Transverse colon (tissue), 4 donors: ENCODE data around the gene CERK.

Experiments used
- EP300 ChIP-seq: sonication (generic); formaldehyde crosslinking; IDR thresholded peaks from one replicate; pipeline ENCODE4 v1.6.1; 2017; ENCODE audit warnings: antibody characterized with exemption, low read depth
- POLR2A ChIP-seq: fragments of 450-650 bp; IDR thresholded peaks from one replicate; pipeline ENCODE4 v1.6.1; 2016; ENCODE audit warnings: antibody characterized with exemption, mild to moderate bottlenecking, moderate library complexity
- POLR2AphosphoS5 ChIP-seq, 3 donors: sonication (generic); formaldehyde crosslinking; IDR thresholded peaks; one replicate each; pipeline ENCODE4 v1.6.1; 2016; ENCODE audit warnings: antibody characterized with exemption in 3 of 3
- TF ChIP-seq, protein P1 (sequence below), 5 experiments: fragments of 200-600 bp in 3 of 5; fragments of 450-650 bp in 2 of 5; sonication (generic) in 3 of 5; IDR thresholded peaks; 1 replicate in 2 of 5; 2 replicates in 3 of 5; pipeline ENCODE4 v1.5.1; 2016 to 2017; ENCODE audit warnings: antibody characterized with exemption in 5 of 5, inconsistent platforms in 3 of 5, mild to moderate bottlenecking in 2 of 5, moderate library complexity in 1 of 5

- TF ChIP-seq, protein P1, sequence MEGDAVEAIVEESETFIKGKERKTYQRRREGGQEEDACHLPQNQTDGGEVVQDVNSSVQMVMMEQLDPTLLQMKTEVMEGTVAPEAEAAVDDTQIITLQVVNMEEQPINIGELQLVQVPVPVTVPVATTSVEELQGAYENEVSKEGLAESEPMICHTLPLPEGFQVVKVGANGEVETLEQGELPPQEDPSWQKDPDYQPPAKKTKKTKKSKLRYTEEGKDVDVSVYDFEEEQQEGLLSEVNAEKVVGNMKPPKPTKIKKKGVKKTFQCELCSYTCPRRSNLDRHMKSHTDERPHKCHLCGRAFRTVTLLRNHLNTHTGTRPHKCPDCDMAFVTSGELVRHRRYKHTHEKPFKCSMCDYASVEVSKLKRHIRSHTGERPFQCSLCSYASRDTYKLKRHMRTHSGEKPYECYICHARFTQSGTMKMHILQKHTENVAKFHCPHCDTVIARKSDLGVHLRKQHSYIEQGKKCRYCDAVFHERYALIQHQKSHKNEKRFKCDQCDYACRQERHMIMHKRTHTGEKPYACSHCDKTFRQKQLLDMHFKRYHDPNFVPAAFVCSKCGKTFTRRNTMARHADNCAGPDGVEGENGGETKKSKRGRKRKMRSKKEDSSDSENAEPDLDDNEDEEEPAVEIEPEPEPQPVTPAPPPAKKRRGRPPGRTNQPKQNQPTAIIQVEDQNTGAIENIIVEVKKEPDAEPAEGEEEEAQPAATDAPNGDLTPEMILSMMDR (IDR thresholded peaks at IDR 0.05): no peak
- no peak for TF ChIP-seq POLR2A
- TF ChIP-seq EP300: no peak
- TF ChIP-seq POLR2AphosphoS5 (IDR thresholded peaks at IDR 0.05): no peak
Observed at GRCh38 chr22:46727813-46728364, 10.2 kb downstream of the CERK start.
